NCI-H1105 (cell line): ENCODE results near the gene MAP4.
A peak's percentile ranks its signal among the peaks of the same experiment; 100 is the strongest.
"Not testable (repeated sequence)": the region's sequence is repeated elsewhere in the genome, so short reads cannot be mapped to it uniquely, and the experiment has no call there.

ENCODE experiments used
- DNase-seq: peaks from one replicate; lab custom pipeline; 2025; lab: John Stamatoyannopoulos, UW

The MAP4 gene

GRCh38 chr3:48015431-48016180, 610 bp downstream of the MAP4 start:
- no peak for DNase-seq

- DNase-seq: no peak
Measured at GRCh38 chr3:48014358-48014757, 1.9 kb downstream of the MAP4 start.

GRCh38 chr3:48013288-48013980, 2.8 kb downstream of the MAP4 start:
- no peak for DNase-seq

GRCh38 chr3:48012659-48013058, 3.6 kb downstream of the MAP4 start:
- no peak for DNase-seq

GRCh38 chr3:48008066-48008465, 8.2 kb downstream of the MAP4 start:
- not testable (repeated sequence) for DNase-seq

GRCh38 chr3:48007361-48007760, 8.9 kb downstream of the MAP4 start:
- not testable (repeated sequence) for DNase-seq

- DNase-seq: not testable (repeated sequence)
Measured at GRCh38 chr3:48006794-48007193, 9.4 kb downstream of the MAP4 start.

- DNase-seq: no peak
Measured at GRCh38 chr3:48004694-48005093, 11.5 kb downstream of the MAP4 start.

- DNase-seq: no peak
Measured at GRCh38 chr3:48002787-48003186, 13.4 kb downstream of the MAP4 start.

GRCh38 chr3:48001991-48002390, 14.2 kb downstream of the MAP4 start:
- no peak for DNase-seq

- DNase-seq: no peak
Measured at GRCh38 chr3:48000212-48000611, 16.0 kb downstream of the MAP4 start.

- DNase-seq: no peak
Measured at GRCh38 chr3:47996440-47996839, 19.8 kb downstream of the MAP4 start.

- no peak for DNase-seq
Measured at GRCh38 chr3:47994180-47994579, 22.0 kb downstream of the MAP4 start.

GRCh38 chr3:47991341-47991740, 24.9 kb downstream of the MAP4 start:
- DNase-seq: no peak

- peak; percentile 37 for DNase-seq
Measured at GRCh38 chr3:47989981-47990440, 26.2 kb downstream of the MAP4 start.

GRCh38 chr3:47985381-47985780, 30.8 kb downstream of the MAP4 start:
- DNase-seq: no peak

- no peak for DNase-seq
Measured at GRCh38 chr3:47984075-47984728, 32.0 kb downstream of the MAP4 start.

GRCh38 chr3:47980795-47981194, 35.4 kb downstream of the MAP4 start:
- no peak for DNase-seq

GRCh38 chr3:47979070-47979469, 37.1 kb downstream of the MAP4 start:
- DNase-seq: no peak

- DNase-seq: no peak
Measured at GRCh38 chr3:47978386-47978785, 37.8 kb downstream of the MAP4 start.

GRCh38 chr3:47976135-47976732, 40.0 kb downstream of the MAP4 start:
- DNase-seq: no peak

- no peak for DNase-seq
Measured at GRCh38 chr3:47974974-47975470, 41.2 kb downstream of the MAP4 start.
